Liver (tissue), 9 donors: ENCODE results near the gene CSTF3. TPM values are rescaled to one million over a fixed set of nuclear protein-coding genes. Genes with fewer than 3 reads are reported as not detected.

Experiments used
- DNase-seq: peaks from one replicate; pipeline ENCODE4 v3.0.0-alpha.2; 2017; ENCODE audit warnings: low spot score
- H3K27ac ChIP-seq, 2 donors: one replicate each; pipeline ENCODE4 v1.7.0; 2013; ENCODE audit warnings: inconsistent platforms in 2 of 2, low read length in 2 of 2, control low read depth in 1 of 2, low read depth in 1 of 2, mild to moderate bottlenecking in 1 of 2
- H3K27me3 ChIP-seq, 4 donors: one replicate each; pipeline versions ENCODE4 v1.6.1 to v1.7.0; 2013; ENCODE audit warnings: low read length in 3 of 4, inconsistent platforms in 1 of 4, mild to moderate bottlenecking in 1 of 4, moderate library complexity in 1 of 4; ENCODE audit not compliant: control insufficient read depth in 4 of 4, insufficient read depth in 4 of 4
- H3K36me3 ChIP-seq, 4 donors: one replicate each; pipeline versions ENCODE4 v1.6.1 to v1.7.0; 2013; ENCODE audit warnings: low read length in 3 of 4, mild to moderate bottlenecking in 3 of 4, low read depth in 1 of 4, moderate library complexity in 1 of 4; ENCODE audit not compliant: control insufficient read depth in 4 of 4, insufficient read depth in 3 of 4
- H3K4me1 ChIP-seq, 4 donors: one replicate each; pipeline versions ENCODE4 v1.6.1 to v1.7.0; 2013; ENCODE audit warnings: low read length in 3 of 4, mild to moderate bottlenecking in 3 of 4, moderate library complexity in 1 of 4; ENCODE audit not compliant: control insufficient read depth in 4 of 4, insufficient read depth in 4 of 4
- H3K4me3 ChIP-seq, 3 donors: one replicate each; pipeline versions ENCODE4 v1.6.1 to v1.7.0; 2013; ENCODE audit warnings: low read length in 3 of 3, control low read depth in 1 of 3, low read depth in 1 of 3, mild to moderate bottlenecking in 1 of 3
- H3K9ac ChIP-seq, 2 donors: one replicate each; pipeline ENCODE4 v1.7.0; 2013; ENCODE audit warnings: low read length in 2 of 2, mild to moderate bottlenecking in 2 of 2, moderate library complexity in 2 of 2, control low read depth in 1 of 2, low read depth in 1 of 2
- H3K9me3 ChIP-seq, 4 donors: one replicate each; pipeline versions ENCODE4 v1.6.1 to v1.7.0; 2013; ENCODE audit warnings: low read length in 3 of 4; ENCODE audit not compliant: control insufficient read depth in 4 of 4
- EGR1 ChIP-seq, 2 donors: IDR thresholded peaks; 2 replicates each; pipeline ENCODE4 v1.6.1; 2016 to 2018; ENCODE audit warnings: antibody characterized with exemption in 2 of 2, low read depth in 2 of 2
- FOXA1 ChIP-seq: IDR thresholded peaks from 2 replicates; pipeline ENCODE4 v1.6.1; 2016; ENCODE audit warnings: antibody characterized with exemption
- HNF4A ChIP-seq, 2 donors: conservative IDR thresholded peaks; 2 replicates each; pipeline ENCODE4 v1.6.1; 2016; ENCODE audit warnings: antibody characterized with exemption in 2 of 2, mild to moderate bottlenecking in 2 of 2
- HNF4G ChIP-seq: IDR thresholded peaks from 2 replicates; pipeline ENCODE4 v1.6.1; 2016; ENCODE audit warnings: antibody characterized with exemption
- JUND ChIP-seq, 2 donors: IDR thresholded peaks; 2 replicates each; pipeline ENCODE4 v1.6.1; 2016; ENCODE audit warnings: antibody characterized with exemption in 2 of 2
- NR2F2 ChIP-seq: IDR thresholded peaks from 2 replicates; pipeline ENCODE4 v1.6.1; 2016; ENCODE audit warnings: antibody characterized with exemption
- RAD21 ChIP-seq, 2 donors: IDR thresholded peaks; 2 replicates each; pipeline ENCODE4 v1.6.1; 2016; ENCODE audit warnings: antibody characterized with exemption in 2 of 2, mild to moderate bottlenecking in 2 of 2
- RXRA ChIP-seq, 2 donors: IDR thresholded peaks; 2 replicates each; pipeline ENCODE4 v1.6.1; 2017 to 2018; ENCODE audit warnings: antibody characterized with exemption in 2 of 2, mild to moderate bottlenecking in 1 of 2
- SP1 ChIP-seq: IDR thresholded peaks from 2 replicates; pipeline ENCODE4 v1.6.1; 2018; ENCODE audit warnings: antibody characterized with exemption, mild to moderate bottlenecking
- TAF1 ChIP-seq: conservative IDR thresholded peaks from 2 replicates; pipeline ENCODE4 v1.6.1; 2016; ENCODE audit warnings: antibody characterized with exemption, mild to moderate bottlenecking
- YY1 ChIP-seq: IDR thresholded peaks from 2 replicates; pipeline ENCODE4 v1.6.1; 2016; ENCODE audit warnings: antibody characterized with exemption, mild to moderate bottlenecking
- polyA plus RNA-seq, 2 donors: library from polyadenylated mRNA; stranded (reverse) in 1 of 2; unstranded in 1 of 2; fragments of 200-250 nt in 1 of 2; fragments of >200 nt in 1 of 2; fragmentation: Nextera tagmentation in 1 of 2; extraction: Ambion mirVana in 1 of 2; gene quantifications; one replicate each; pipeline versions ENCODE4 v1.2.1 to v1.2.3, GENCODE V29; 2013 to 2015
- total RNA-seq, 2 donors: library from RNA; depleted of rRNA; stranded (reverse); fragments of >200 nt; gene quantifications; one replicate each; pipeline ENCODE4 v1.2.3, GENCODE V29; 2014
- TF ChIP-seq, protein P1 (sequence below): IDR thresholded peaks from 2 replicates; pipeline ENCODE4 v1.6.1; 2016; ENCODE audit warnings: antibody characterized with exemption
- TF ChIP-seq, protein P2 (sequence below): IDR thresholded peaks from 2 replicates; pipeline ENCODE4 v1.6.1; 2016; ENCODE audit warnings: antibody characterized with exemption
- TF ChIP-seq, protein P3 (sequence below): IDR thresholded peaks from 2 replicates; pipeline ENCODE4 v1.6.1; 2016; ENCODE audit warnings: antibody characterized with exemption, mild to moderate bottlenecking
- TF ChIP-seq, protein P4 (sequence below): fragments of 150-350 bp; IDR thresholded peaks from 2 replicates; pipeline ENCODE4 v1.5.1; 2017; ENCODE audit warnings: improper control_type of control experiment, low read depth, low read length; ENCODE audit not compliant: missing input control
- donor health status: healthy.
- donor health status: healthy.
- donor health status: healthy.
- donor health status: healthy.
- donor health status: healthy.

The CSTF3 gene
- total and polyA plus RNA-seq, 4 donors: 7.9 to 20.8 (median 12.3) TPM

DNA sequence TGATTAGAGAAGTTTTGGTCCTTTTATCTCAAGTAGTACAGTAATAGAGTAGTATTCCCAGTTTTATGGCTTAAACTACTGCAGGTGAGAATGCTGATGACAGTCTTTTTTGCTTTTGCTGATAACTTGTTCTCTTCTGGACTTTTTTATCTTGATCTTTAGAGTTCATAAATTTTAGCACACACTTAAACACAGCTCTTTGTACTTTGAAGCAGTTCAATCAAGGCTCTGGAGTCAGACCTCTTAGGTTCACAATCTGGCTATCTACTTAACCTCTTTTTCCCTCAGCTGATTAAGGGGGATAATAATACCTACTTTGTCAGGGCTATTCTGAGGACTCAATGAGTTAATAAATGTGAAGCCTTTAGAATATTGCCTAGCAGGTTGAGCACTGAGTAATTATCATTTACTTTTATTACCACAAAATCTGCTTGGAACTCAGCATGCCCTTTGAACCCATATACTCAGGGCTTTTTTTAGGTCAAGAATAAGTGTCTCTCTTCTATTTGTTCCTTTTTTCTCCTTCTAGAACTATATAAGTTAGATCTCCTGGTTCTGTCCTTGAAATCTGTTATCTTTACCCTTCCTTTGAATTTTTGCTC lies 51.9 kb downstream of the CSTF3 start:
- Histone ChIP-seq H3K27me3 (no peaks in the 10 kb centered on the region), H3K36me3 (peaks cover 0 to 5% (median 3%) of the 10 kb centered on the region in 4 donors), H3K27ac (no peak overlapping the region), H3K9me3 (no peaks in the 10 kb centered on the region), H3K4me1 (peaks cover 0 to 5% (median 0%) of the 10 kb centered on the region in 4 donors), H3K4me3 (no peak overlapping the region), H3K9ac (no peak overlapping the region)
- DNase-seq: no peak
- TF ChIP-seq JUND (IDR thresholded peaks at IDR 0.05): no peak

DNA sequence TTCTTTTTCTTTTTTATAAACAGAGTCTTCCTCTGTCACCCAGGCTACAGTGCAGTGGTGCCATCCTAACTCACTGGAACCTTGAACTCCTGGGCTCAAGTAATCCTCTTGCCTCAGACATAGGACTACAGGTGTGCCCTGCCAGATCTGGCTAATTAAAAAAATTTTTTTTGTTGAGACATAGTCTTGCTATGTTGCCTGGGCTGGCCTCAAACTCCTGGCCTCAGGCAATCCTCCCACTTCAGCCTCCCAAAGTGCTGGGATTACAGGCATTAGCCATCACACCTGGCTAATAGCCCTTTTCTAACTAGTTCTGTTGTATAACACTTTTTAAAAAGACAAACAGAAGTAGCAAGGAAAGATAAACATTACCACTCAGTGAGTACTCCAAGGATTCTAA lies 57.4 kb downstream of the CSTF3 start:
- Histone ChIP-seq H3K27me3 (no peaks in the 10 kb centered on the region), H3K9ac (no peak overlapping the region), H3K9me3 (no peaks in the 10 kb centered on the region), H3K4me1 (no peaks in the 10 kb centered on the region), H3K36me3 (peaks cover 3 to 22% (median 16%) of the 10 kb centered on the region in 4 donors), H3K27ac (no peak overlapping the region), H3K4me3 (no peak overlapping the region)
- TF ChIP-seq, protein P1, sequence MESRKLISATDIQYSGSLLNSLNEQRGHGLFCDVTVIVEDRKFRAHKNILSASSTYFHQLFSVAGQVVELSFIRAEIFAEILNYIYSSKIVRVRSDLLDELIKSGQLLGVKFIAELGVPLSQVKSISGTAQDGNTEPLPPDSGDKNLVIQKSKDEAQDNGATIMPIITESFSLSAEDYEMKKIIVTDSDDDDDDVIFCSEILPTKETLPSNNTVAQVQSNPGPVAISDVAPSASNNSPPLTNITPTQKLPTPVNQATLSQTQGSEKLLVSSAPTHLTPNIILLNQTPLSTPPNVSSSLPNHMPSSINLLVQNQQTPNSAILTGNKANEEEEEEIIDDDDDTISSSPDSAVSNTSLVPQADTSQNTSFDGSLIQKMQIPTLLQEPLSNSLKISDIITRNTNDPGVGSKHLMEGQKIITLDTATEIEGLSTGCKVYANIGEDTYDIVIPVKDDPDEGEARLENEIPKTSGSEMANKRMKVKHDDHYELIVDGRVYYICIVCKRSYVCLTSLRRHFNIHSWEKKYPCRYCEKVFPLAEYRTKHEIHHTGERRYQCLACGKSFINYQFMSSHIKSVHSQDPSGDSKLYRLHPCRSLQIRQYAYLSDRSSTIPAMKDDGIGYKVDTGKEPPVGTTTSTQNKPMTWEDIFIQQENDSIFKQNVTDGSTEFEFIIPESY: no peak
- TF ChIP-seq, protein P2, sequence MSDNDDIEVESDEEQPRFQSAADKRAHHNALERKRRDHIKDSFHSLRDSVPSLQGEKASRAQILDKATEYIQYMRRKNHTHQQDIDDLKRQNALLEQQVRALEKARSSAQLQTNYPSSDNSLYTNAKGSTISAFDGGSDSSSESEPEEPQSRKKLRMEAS: no peak
- TF ChIP-seq HNF4G (no peak), TAF1 (no peak), FOXA1 (no peak), NR2F2 (no peak), SP1 (no peak), HNF4A (conservative IDR thresholded peaks at IDR 0.05) (no peak), RAD21 (IDR thresholded peaks at IDR 0.05) (no peak), YY1 (no peak), EGR1 (IDR thresholded peaks at IDR 0.05; ENCODE audit: low read depth in 2 of 2) (no peak), RXRA (IDR thresholded peaks at IDR 0.05) (no peak)
- TF ChIP-seq, protein P3, sequence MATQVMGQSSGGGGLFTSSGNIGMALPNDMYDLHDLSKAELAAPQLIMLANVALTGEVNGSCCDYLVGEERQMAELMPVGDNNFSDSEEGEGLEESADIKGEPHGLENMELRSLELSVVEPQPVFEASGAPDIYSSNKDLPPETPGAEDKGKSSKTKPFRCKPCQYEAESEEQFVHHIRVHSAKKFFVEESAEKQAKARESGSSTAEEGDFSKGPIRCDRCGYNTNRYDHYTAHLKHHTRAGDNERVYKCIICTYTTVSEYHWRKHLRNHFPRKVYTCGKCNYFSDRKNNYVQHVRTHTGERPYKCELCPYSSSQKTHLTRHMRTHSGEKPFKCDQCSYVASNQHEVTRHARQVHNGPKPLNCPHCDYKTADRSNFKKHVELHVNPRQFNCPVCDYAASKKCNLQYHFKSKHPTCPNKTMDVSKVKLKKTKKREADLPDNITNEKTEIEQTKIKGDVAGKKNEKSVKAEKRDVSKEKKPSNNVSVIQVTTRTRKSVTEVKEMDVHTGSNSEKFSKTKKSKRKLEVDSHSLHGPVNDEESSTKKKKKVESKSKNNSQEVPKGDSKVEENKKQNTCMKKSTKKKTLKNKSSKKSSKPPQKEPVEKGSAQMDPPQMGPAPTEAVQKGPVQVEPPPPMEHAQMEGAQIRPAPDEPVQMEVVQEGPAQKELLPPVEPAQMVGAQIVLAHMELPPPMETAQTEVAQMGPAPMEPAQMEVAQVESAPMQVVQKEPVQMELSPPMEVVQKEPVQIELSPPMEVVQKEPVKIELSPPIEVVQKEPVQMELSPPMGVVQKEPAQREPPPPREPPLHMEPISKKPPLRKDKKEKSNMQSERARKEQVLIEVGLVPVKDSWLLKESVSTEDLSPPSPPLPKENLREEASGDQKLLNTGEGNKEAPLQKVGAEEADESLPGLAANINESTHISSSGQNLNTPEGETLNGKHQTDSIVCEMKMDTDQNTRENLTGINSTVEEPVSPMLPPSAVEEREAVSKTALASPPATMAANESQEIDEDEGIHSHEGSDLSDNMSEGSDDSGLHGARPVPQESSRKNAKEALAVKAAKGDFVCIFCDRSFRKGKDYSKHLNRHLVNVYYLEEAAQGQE: no peak
- TF ChIP-seq, protein P4, sequence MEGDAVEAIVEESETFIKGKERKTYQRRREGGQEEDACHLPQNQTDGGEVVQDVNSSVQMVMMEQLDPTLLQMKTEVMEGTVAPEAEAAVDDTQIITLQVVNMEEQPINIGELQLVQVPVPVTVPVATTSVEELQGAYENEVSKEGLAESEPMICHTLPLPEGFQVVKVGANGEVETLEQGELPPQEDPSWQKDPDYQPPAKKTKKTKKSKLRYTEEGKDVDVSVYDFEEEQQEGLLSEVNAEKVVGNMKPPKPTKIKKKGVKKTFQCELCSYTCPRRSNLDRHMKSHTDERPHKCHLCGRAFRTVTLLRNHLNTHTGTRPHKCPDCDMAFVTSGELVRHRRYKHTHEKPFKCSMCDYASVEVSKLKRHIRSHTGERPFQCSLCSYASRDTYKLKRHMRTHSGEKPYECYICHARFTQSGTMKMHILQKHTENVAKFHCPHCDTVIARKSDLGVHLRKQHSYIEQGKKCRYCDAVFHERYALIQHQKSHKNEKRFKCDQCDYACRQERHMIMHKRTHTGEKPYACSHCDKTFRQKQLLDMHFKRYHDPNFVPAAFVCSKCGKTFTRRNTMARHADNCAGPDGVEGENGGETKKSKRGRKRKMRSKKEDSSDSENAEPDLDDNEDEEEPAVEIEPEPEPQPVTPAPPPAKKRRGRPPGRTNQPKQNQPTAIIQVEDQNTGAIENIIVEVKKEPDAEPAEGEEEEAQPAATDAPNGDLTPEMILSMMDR: no peak
- no peak for DNase-seq
